ENCODE data around the gene RLBP1.

- TF ChIP-seq CTCF (IDR thresholded peaks at IDR 0.05) (no peak), POLR2A (IDR thresholded peaks at IDR 0.05) (no peak)
These were observed 42.9 kb downstream of the RLBP1 start for GRCh38 chr15:89178307-89178977.

Data from thyroid gland (tissue), 4 donors.